GM21717 (cell line): ENCODE data around the gene EFNB3.

Experiments used
- ATAC-seq: cut with Tn5 transposase; IDR thresholded peaks from one replicate; pipeline ENCODE4 v1.9.1; 2021; ENCODE audit warnings: mild to moderate bottlenecking, moderate library complexity; ENCODE audit not compliant: unreplicated experiment

Gene EFNB3

GRCh38 chr17:7756968-7757367 is 52.0 kb downstream of the EFNB3 start:
- no peak for ATAC-seq
